AG08395 (cell line): ENCODE measurements around the gene LZTS2.
A peak's percentile ranks its signal among the peaks of the same experiment; 100 is the strongest.

Experiments used
- DNase-seq: peaks from one replicate; pipeline ENCODE4 v3.0.0; 2012; ENCODE audit warnings: mixed read lengths, low spot score

The LZTS2 gene

DNA sequence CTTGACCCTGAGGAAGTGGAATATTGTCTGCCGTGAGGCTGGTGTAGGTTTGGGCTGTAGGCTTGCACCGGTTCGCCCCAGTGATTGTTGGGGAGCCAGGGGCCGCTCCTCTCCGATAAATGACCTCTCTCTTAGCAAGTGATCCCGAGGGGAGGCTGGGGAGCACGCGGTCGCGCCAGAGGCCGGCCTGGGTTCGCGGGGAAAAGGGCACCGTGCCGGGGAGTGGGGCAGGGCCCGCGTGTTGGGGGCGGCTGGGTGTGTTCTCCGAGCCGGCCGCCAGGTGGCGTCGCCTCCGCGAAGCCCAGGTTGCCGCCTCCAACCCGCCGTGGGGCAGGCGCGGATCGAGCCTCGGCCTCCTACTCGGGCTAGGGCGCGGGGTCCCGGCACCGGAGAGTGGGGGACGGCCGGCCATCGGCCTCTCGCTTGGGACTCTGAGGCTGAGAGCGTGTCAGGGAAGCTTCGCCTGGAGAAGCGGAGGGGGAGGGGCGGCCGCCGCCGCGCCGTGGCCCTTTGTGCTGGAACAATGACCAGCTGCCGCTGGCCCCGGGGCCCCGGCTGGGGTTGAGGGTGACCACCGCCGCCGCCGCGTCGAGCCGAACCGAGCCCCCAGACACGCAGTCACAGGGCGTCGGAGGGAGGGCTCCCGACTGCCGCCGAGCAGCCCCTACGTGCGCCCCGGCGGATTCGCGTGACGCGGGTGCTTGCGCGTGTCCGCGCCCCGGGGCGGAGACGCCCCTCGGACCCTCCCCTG, 442 bp upstream of the LZTS2 start:
- DNase-seq = peak; percentile 87

DNA sequence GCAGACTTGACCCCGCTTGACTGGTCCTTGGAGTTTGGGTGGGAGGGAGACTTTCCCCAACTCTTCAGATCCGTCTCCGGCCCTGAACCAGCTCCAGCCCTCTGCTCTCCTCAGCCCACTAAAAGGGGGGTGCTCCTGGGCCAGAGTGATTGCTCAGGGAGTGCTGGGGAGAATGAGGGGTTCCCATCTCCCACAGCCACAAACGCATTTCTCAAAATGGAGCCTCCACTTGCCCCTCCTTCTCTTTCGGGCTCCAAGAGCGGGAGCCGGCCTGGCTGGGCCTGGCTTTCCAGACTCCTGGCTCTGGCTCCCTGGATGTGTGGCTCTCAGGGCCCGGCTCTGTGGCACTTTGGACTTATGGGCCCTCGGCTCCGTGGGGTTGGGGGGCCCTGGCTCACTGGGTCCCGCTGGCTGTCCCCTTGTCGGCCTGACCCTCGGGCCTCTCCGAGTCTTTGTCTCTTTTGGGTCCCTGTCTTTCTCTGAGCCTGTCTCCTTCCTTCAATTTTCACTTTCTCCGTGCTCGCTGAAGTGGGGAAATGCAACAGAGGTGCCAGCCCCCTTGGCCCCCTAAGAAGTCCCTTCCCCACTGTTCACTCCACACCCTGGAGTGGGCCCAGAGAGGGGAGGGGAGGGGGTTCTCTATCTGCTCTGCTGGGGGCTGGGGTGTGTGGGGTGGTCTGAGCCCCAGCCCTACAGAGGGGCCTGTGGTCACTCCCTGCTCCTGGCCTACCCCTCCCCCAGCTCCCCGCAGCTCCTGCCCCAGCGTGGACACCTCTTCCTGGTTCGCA, 713 bp downstream of the LZTS2 start:
- DNase-seq = no peak

DNA sequence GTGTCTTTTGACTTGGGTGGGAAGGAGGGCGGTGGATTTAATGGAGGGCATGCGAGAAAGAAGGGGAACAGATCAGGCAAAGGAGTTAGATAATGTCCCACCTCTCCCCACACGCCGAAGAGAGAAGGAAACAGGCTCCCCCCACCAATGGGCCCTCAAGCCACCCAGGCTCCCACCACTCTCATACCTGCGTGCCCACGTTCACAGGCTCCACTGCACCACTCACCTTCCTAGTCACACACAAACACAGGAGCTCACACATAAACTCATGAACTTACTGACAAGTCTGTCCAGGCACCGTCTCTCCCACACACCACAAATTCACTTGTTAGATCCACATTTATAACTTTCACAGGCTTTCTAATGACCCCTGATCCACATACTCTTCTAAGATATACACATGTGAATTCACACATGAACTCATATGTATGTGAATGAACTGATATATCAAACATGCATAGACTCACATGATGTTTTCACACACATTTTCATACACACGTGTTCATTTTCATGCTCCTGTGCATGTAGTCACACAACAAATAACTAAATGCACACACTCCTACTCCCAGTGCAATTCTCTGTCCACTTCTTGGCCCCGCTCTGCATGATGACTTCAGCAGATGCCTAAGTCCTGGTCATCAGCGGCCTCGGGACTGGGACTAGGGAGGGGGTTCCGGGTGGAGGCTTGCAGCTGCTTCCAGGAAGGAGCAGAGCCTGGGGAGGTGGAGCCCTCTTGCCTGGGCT, 1.5 kb downstream of the LZTS2 start:
- DNase-seq = peak; percentile 92

DNA sequence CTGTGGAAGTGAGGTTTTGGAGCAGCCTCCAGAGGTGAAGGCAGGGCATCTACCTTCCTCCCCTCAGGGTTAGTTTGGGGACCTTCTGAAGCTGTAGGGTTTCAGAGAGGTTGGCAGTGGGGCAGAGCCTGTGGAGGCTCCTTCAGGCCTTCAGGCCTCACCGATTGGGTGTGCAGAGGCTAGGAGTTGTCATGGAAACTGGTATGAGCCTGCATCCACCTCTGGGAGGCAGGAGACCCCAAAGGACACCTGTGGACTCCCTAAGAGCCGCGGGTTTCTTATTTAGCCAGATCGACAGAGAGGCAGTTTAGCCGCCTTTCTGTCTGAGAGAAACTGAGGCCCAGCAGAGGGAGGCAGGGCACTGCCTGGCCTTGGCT, 2.0 kb downstream of the LZTS2 start:
- no peak for DNase-seq

DNA sequence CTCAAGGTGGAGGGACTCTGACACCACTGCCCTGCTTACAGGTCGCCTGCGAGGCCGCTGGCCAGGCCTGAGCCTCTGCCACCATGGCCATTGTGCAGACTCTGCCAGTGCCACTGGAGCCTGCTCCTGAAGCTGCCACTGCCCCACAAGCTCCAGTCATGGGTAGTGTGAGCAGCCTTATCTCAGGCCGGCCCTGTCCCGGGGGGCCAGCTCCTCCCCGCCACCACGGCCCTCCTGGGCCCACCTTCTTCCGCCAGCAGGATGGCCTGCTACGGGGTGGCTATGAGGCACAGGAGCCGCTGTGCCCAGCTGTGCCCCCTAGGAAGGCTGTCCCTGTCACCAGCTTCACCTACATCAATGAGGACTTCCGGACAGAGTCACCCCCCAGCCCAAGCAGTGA, 2.8 kb downstream of the LZTS2 start:
- no peak for DNase-seq

DNA sequence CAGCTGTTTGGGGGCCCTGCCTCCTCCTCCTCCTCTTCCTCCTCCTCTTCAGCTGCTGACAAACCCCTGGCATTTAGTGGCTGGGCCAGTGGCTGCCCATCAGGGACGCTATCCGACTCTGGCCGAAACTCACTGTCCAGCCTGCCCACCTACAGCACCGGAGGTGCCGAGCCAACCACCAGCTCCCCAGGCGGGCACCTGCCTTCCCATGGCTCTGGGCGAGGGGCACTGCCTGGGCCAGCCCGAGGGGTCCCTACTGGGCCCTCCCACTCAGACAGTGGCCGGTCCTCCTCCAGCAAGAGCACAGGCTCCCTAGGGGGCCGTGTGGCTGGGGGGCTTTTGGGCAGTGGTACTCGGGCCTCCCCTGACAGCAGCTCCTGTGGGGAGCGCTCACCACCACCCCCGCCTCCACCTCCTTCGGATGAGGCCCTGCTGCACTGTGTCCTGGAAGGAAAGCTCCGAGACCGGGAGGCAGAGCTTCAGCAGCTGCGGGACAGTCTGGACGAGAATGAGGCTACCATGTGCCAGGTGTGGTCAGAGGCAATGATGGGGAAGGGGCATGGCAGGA, 4.1 kb downstream of the LZTS2 start:
- no peak for DNase-seq

DNA sequence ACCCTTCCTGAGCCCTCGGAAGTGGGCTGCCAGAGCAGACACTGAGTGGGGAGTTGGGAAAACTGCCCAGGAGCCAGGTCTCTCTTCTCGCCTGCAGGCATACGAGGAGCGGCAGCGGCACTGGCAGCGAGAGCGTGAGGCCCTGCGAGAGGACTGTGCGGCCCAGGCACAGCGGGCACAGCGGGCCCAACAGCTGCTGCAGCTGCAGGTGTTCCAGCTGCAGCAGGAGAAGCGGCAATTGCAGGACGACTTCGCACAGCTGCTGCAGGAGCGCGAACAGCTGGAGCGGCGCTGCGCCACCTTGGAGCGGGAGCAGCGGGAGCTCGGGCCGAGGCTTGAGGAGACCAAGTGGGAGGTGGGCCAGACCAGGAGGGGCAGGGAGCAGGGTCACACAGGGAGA, 5.8 kb downstream of the LZTS2 start:
- DNase-seq = no peak

DNA sequence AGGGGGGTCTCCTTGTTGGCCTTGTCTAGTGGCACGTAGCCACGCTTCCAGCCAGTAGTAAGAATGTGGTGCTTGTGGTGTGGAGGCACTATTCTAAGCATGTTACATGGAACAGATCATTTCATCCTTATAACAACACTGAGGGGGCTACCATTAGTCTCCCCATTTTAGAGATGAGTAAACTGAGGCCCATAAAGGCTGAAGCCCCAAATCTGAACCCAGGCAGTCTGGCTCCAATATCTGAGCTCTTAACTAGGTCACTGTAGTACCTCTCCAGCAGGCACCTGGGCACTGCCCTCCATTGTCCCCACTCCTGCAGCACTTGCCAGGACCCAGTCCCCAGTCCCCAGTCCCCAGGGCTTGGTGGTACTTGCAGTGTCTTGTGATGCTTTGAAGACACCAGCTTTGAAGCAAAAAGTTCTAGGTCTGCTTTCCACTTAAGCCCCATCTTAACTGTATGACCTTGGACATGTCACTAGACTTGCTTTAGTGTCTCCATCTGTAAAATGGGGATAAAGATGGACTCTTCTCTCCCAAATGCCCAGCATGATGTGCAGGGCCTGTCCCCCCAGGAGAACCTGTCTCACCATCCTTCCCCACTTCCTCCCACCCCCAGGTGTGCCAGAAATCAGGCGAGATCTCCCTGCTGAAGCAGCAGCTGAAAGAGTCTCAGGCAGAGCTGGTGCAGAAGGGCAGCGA, 6.4 kb downstream of the LZTS2 start:
- DNase-seq = no peak

DNA sequence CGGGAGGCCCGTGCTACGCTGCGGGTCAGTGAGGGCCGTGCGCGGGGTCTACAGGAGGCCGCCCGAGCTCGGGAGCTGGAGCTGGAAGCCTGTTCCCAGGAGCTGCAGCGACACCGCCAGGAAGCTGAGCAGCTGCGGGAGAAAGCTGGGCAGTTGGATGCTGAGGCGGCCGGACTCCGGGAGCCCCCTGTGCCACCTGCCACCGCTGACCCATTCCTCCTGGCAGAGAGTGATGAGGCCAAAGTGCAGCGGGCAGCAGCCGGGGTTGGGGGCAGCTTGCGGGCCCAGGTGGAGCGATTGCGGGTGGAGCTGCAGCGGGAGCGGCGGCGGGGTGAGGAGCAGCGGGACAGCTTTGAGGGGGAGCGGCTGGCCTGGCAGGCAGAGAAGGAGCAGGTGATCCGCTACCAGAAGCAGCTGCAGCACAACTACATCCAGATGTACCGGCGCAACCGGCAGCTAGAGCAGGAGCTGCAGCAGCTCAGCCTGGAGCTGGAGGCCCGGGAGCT, 7.0 kb downstream of the LZTS2 start:
- DNase-seq = no peak

DNA sequence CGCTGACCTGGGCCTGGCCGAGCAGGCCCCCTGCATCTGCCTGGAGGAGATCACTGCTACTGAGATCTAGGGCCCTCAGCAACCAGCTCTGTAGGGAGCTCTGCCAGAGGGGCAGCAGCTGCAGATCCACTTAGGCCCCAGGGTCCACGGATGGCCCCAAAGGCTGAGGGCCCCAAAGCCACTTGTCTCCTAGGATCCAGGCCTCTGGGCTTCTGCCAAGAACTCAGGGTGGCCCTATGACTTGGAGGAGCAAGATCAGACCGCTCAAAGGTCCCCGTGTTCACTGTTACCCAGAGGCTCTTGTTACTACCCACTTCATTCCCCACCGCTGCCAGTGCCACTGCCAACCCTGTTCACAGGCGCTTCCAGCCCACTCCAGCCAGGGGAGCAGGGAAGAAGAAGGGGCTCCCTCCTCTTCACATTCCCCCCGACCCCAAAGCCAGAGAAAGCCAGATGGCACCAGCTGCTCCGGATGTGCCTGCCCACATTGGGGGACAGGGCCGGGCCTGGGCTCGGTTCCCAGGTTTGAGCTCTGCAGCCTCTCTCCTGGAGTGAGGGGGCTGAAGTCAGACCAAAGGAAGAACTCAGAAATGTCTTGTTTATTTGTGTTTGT, 7.6 kb downstream of the LZTS2 start:
- no peak for DNase-seq

DNA sequence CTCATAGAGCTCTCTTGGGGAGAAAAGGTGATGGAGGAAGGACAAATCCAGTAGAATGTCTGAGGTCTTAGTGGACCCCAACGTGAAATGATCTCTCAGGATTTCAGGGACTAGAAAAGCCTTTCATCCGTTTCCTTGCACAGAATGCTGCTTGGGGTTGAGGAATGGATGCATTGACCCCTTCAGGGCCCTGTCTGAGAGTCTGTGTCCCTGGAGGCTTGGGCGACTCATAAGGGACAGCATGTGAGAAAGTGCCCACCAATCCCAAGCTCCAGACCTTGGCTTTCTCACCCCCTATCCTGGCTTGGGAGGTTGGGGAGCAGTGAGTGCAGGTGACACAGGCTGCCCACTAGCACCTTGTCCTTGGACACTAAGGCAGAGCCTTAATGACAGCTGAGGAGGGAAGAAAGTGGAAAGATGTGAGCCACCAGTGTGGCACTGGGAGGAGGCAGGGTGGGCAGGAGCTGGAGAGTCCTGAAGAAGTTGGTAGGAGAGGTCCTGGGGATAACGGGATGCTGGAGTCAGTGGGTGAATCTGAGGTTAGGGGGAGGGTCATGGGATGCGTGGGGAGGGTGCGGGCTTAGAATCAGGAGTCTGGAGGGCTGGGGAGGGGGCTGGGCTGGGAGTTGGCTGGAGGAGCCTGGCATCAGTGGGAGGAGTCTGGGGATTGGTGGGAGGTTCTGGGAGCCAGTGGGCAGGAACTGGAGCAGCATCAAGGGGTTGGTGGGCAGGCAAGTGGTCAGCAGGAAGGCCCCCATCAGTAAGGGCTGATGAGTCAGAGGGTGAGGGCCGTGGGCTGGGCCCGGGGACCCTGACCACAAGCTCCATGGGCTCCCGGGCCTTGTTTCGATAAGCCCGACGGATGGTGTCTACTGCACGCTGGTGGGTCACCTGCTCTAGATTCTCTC, 8.6 kb downstream of the LZTS2 start:
- no peak for DNase-seq

DNA sequence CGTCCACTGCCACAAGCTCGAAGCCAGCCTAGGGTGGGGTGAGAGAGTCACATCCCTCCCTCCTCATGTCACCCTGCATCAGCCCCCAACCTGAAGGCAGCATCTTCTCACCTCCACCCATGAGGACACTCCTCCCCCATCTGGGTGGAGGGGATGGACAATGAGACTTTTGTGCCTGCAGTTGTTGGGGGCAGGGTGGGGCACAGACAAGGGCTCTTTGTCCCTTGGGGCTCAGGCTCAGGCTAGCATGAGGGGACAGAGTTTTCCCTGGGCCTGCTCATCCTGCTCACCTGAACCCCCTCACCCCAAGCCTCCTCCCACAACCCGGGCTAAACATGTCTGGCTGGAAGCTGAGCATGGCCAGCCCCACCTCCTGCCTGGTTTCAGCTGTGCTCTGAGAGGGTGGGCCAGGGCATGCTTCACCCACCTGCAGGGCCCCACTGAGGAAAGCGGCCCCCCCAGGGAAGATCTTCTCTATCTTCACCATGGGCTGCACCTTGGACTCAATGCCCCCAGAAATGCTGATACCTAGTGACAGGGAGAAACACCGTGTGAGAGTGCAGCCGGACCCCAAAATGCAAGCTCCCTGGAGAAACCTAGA, 9.3 kb downstream of the LZTS2 start:
- DNase-seq = no peak

DNA sequence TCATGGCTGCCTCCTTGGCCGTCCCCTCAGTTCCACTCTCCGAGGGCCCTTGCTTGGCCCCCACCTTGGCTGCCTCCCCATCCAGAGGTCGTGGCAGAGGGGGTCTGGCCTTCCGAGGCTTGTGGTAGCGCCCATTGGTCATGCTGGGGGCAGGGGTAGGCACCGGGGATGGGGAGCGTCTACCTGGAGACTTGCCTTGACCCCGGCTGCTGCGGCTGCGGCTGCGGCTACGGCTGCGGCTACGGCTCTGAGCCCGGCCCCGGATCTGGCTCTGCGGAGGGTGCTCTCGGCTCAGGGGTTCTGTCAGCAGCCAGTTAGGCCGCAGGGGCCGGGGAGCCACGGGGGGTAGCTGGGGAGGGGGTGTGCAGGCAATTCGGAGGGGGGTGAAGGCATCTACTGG, 10.7 kb downstream of the LZTS2 start:
- no peak for DNase-seq

DNA sequence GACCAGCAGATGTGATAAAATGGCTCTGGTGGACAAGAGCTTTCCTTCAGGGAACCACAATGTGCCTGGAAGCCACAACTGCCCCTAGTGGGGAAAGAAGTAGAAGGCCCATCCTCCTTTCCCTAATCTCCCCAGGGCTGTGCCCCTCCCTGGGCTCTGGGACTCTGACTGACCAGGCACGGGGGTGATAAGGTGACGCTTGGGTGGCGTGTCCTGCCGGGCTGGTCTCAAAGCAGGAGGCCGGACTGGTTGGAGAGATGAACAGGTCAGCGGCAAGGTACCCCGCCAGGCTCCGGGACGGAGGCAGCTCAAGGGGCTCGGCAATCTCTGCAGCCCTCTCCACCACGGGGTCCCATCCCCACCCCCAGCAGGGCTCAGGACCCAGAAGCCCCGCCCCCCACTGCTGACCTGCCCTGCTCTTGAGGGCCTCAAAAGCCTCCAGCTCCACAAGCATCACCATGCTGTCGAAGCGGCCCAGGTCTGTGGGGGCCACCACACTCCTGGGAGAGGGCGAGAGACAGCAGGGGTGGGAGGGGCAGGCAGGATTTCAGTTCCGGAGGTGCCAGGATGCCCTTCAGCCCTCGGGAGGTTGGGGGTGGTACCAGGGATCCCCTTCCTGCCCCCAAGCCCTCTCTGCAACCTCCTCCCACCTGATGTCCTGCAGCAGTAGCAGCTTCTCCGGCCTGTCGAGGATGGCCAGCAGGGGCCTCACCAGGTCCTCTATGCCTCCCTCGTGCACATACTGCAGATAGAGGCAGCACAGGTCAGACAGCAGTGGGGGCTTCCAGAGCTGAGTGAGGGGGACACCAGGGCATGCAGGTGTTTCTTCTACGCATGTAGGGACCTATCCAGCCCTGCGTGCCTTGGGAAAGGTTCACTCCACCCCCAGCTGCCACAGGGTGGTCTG, 12.2 kb downstream of the LZTS2 start:
- DNase-seq = no peak

DNA sequence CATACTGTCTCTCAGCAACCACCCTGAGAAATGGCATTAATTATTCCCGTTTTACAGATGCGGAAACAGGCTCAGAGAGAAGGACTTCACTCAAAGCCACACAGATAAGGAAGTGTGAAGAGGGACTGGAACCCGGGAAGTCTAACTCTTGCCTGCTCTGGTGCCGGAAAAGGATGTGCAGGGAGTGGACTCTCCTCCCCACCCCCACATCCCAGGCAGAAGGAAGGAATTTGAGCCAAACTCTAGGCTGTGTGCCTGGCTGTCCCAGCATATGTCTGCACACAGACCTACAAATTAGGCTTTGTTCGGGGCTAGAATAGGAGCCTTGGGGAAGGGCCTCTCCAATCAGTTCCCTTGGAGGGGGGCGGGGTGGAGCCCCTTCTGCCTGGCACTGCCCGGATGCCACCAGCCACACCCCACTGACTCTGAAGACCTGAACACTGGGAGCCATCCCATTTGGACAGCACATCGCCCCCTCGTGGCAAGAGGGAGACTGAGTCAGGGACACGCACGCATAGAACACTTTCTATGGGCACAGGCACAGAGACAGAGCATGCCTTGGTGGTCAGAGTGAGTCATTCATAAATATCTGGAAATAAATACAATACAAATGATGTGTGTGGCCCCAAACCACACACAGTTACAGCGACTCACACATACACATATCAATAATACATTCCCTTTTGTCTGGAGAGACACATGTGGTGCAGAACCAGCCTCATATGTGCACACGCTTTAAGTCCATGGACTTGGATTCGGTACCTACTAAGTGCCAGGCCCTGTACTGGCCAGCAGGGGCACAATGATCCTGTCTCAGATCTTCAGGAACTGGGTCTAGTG, 13.1 kb downstream of the LZTS2 start:
- DNase-seq = peak; percentile 92

DNA sequence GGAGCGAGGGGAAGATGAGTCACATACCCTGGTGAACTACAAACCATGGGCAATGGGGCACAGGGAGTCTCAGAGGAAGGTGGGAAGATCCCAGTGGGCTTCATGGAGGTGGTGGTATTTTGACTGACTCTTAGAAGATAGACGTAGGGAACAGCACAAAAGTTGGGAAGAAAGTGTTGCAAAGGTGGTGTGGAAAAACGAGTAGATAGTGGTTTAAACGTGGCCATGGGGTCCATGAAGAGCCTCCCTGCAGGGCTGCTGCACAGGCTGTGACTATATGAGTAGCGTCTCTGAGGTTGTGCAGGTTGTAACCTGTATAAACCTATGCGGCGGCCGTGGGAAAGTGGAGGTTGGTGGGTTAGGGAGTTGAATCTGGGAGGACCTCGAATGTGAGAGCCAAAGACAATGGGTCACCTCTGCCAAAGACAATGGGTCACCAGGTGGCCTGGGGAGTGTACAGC, 13.8 kb downstream of the LZTS2 start:
- no peak for DNase-seq

DNA sequence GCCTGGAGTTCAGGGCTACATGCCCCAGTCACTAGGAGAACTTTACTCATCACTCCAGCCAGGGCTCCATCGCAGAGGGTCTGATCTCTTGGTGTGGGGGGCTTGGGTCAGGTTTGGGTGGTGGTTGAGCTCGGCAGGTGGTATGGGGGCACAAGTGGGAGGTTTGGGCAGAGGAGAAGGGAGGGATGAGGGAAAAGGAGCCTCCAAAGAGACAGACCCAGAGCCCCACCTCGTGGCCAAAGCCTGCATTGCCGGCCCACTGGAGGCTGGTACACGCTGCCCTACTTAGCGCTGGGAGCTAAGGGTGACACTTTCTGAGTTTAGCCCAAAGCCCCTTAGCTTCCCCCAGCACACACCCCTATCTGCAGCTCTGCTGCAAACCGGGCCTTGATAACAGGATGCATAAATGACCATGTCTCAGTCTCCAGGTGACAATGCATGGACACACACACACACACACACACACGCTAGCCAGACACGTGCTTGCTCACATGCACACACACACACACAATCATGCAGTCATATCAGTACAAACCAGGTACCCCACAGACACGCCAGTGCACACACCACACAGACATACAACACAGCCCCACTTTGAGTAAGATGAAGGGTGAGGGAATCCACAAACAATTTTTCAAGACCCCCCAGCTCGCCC, 14.7 kb downstream of the LZTS2 start:
- peak; percentile 80 for DNase-seq
